ENCODE results near the gene C5.
"Not testable (repeated sequence)": the region's sequence is repeated elsewhere in the genome, so short reads cannot be mapped to it uniquely, and the experiment has no call there.

The C5 gene

DNA sequence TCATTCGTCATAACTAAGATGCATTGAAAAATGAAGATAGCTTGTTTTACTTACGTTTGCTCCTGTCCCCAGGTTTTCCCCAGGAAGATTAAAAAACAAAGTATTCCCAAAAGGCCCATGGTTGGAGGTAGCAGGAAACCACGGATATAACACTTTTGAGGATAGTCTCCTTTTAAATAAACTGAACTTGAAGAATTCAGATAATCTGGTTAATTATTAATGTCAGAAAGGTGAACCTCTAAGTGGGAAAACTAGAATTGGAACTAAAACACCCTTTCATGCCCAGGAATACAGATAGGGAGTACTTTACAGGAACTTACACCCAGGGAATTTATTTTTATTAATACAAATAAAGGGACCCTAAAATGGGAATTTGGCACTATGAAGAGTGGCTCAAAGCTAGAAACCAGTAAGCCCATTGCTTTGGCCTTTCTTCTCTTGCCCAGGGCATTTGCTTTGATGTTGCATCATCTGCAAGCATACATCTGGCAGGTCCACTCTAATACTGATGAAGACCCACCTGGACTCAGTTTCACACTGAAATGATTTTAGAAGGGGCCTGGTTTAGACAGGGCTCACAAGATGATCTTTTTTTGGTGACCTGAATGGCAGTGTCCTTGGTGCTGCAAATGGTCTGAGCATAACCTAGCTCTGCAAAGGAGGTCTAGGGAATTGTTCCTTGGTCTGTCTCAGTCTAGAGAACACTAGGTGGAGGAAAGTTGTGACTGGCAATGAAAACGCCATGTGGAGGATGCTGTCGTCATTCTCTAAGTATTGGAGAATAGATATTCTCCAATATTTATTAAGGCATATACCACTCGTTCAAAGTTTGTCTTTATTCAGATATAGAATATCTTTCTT lies at the start of gene C5:
Gene C5 (minus strand): TSS at position 148 of the 861 bp plus-strand sequence. CDS start 29 bp downstream, at position 119.
- DNase-seq: no peak

- no peak for DNase-seq
These were observed 48.6 kb upstream of the C5 start for GRCh38 chr9:121098567-121099198.

DNA sequence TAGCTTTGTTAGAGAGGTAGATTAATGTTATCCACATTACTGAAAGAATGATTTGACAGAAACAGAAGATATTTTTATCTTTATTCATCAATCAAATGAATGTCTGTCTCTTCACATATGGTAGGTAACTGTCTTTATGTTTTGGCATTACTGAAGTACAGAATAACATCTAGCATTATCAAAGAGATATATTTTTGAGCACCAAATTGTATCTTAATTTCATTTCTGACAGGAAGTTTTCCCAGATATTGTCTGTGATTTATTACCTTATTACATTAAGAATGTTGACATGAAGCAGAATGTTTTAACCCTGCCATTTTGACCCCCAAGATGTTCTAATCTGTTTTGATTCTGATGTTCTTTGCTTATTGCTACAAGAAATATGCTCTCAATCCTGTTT lies 45.0 kb upstream of the C5 start:
- DNase-seq: no peak

GRCh38 chr9:121090743-121091142 lies 40.7 kb upstream of the C5 start:
- DNase-seq: not testable (repeated sequence)

DNA sequence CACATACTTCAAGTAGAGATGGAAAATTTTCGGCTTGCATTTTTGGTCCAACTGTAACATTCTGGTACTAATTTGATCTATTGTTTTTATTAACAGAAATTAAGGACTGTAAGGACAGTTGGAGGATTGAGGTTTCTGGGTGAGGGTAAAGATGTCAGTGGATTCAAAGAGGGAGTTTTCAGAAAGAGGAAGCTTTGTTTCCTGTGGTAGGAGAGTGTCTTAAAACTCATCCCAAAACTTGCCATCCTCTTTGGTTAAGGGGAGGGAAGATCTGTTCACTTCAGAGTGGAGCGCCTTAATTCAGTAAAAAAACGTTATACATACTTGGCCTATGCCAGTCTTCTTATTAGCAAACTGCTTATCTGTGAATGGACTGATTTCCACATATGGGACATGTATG lies 38.5 kb upstream of the C5 start:
- no peak for DNase-seq

GRCh38 chr9:121085661-121086060 lies 35.6 kb upstream of the C5 start:
- DNase-seq: no peak

DNA sequence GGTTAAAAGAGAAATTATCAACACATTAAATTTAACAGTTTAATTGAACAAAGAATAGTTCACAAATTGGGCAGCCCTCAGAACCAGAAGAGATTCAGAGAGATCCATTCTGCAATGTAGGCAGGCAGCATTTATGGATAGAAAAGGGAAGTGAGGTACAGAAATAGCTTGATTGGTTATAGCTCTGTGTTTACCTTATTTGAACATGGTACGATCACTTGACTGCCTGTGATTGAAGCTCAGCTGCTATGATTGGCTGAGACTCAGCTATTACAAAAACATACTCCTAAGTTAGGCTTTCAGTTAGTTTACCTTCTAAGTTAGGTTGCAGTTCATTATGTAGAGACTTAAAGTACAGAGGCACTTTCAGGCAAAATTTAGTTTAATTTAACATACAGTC lies 32.0 kb upstream of the C5 start:
- DNase-seq: no peak

DNA sequence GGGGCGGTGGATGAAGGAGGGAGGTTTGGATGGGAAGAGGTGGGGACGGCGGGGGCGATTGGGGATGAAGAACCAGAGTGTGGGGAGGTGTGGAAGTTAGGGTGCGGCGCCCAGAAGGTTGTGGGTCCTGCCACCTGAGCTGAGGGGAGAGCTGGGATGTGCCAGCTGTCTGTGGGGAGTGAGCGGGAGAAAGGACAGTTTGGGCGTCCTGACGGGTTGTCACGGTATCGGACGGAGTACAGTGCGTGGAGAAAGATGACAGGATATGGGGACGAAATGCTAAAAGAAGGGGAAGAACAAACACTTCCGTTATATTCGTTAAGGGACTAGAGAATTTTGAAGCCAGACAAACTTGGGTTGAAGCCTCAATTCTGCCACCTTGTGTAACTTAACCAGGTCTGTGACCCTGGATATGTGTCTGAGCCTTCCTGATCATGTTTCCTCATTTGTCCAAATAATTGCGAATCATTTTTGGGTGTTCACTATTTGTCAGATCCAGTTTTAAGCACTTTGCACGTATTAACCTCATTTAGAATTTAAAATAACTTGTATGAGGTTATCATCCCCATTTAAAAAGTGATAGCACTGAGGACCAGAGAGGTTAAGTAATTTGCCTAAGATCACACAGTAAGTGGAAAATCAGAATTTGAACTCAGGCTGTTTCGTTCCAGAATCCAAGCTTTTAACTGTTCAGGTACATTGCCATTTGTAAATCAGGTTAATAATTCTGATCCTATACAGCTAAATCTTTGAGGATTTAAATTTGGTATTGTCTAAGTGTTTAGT lies 25.4 kb upstream of the C5 start:
- no peak for DNase-seq

GRCh38 chr9:121074370-121075250 lies 24.5 kb upstream of the C5 start, which contains the start of gene CNTRL:
Gene CNTRL, plus strand, starts transcription at chr9:121074955. Its CDS starts 13,372 bp downstream, at chr9:121088327.
- DNase-seq: peak; percentile 98

GRCh38 chr9:121073038-121073437 lies 23.0 kb upstream of the C5 start:
- DNase-seq: no peak

- DNase-seq: peak; percentile 11
These were observed 21.8 kb upstream of the C5 start for GRCh38 chr9:121071756-121072421.

GRCh38 chr9:121071370-121071755 lies 21.3 kb upstream of the C5 start:
- DNase-seq: peak; percentile 36

DNA sequence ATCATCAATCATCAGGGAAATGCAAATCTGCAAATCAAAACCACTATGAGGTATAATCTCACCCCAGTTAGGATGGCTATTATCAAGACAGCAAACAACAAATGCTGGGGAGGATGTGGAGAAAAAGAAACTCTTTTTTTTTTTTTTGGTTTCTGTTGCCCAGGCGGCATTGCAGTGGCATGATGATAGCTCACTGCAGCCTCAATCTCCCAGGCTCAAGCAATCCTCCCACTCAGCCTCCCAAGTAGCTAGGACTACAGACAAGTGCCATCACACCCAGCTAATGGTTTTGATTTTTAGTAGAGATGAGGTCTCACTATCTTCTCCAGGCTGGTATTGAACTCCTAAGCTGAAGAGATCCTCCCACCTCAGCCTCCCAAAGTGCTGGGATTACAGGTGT lies 19.3 kb upstream of the C5 start:
- DNase-seq: no peak

- peak; percentile 23 for DNase-seq
These were observed 17.6 kb upstream of the C5 start for GRCh38 chr9:121067640-121068039.

DNA sequence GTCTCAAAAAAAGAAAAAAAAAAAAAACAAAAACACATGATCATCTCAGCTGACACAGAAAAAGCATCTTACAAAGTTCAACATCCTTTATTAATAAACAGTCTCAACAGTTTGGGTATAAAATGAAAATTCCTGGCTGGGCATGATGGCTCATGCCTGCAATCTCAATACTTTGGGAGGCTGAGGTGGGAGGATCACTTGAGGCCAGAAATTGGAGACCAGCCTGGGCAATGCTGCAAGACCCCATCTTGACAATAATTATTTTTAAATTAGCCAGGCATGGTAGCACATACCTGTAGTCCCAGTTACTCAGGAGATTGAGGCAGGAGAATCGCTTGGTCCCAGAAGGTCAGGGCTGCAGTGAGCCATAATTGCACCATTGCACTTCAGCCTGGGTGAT lies 16.8 kb upstream of the C5 start:
- no peak for DNase-seq

GRCh38 chr9:121059998-121060636 lies 10.0 kb upstream of the C5 start:
- peak; percentile 31 for DNase-seq

- DNase-seq: no peak
These were observed 9.4 kb upstream of the C5 start for GRCh38 chr9:121059513-121059912.

GRCh38 chr9:121057821-121058220 lies 7.7 kb upstream of the C5 start:
- DNase-seq: no peak

DNA sequence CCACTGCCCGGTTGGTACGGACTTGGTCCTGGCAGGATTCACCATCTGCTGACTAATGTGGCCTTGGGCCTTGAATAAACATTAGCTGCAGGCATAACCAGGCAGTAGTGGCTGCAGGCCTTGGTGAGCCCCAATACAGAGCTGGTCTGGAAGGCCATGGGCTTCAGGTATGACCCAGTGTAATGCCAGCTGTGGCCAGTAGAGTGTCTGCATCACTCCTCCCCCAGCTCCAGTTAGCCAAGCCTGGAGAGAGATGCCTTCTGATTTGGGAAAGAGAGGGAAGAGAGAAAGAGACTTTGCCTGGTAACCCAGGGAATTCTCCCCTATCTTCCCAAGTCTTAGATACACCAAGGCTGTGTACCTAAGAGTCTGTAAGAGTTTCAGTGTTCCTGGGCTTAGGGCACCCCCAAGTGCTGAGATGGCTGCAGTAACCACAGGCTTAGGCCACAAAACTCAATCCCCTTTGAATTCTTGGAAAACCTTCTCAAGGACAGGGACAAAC lies 5.6 kb upstream of the C5 start:
- peak; percentile 21 for DNase-seq

DNA sequence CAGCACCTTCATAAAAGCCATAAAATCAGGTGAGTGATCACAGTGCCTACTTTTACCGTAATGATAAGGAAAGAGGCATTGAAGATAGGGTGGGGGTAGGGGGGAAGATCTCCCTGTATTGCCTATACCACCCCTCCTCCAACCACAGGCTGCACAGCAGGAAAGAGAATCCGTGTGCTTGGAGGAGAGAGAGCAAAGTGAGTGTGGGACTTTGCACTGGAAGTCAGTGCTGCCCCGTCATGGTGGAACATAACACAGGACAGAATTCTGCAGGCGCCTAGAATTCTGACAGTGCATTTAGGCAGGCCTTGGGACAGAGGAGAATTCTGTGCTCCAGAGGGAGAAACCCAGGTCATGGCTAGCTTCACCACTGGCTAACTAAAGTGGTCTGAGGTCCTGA lies 3.5 kb upstream of the C5 start:
- no peak for DNase-seq

- no peak for DNase-seq
These were observed 1.5 kb downstream of the C5 start for GRCh38 chr9:121048618-121049017.

Data from activated CD4-positive, alpha-beta T cell treated with anti-CD3 and anti-CD28 coated beads for 48 hours (primary cell).